SK-N-SH (cell line): Measurements from ENCODE around the gene SPATA24.

ENCODE experiments used
- EP300 ChIP-seq, 2 experiments: IDR thresholded peaks; 2 replicates each; pipeline versions ENCODE4 v1.4.0 to v1.6.1; 2012; ENCODE audit warnings: borderline replicate concordance in 1 of 2, low read depth in 1 of 2, low read length in 1 of 2
- EZH2phosphoT487 ChIP-seq: fragments of 200-600 bp; sonication (generic); IDR thresholded peaks from 2 replicates; pipeline ENCODE4 v1.6.1; 2017; ENCODE audit warnings: low read depth, mixed run types, mild to moderate bottlenecking, antibody characterized with exemption, moderate library complexity, borderline replicate concordance
- JUND ChIP-seq: IDR thresholded peaks from 2 replicates; pipeline ENCODE4 v1.4.0; 2012
- POLR2AphosphoS5 ChIP-seq: IDR thresholded peaks from 2 replicates; pipeline ENCODE4 v1.6.1; 2012; ENCODE audit warnings: low read depth, low read length
- RAD21 ChIP-seq: IDR thresholded peaks from 2 replicates; pipeline ENCODE4 v1.6.1; 2012; ENCODE audit warnings: mild to moderate bottlenecking, low read length
- RFX5 ChIP-seq: IDR thresholded peaks from 2 replicates; pipeline ENCODE4 v1.6.1; 2012; ENCODE audit warnings: mild to moderate bottlenecking, improper control_type of control experiment, low read length
- TAF1 ChIP-seq: IDR thresholded peaks from 2 replicates; pipeline ENCODE4 v1.6.1; 2012; ENCODE audit warnings: low read depth, mild to moderate bottlenecking, low read length, moderate library complexity, borderline replicate concordance
- TCF12 ChIP-seq: IDR thresholded peaks from 2 replicates; pipeline ENCODE4 v1.4.0; 2012
- TEAD4 ChIP-seq: IDR thresholded peaks from 2 replicates; pipeline ENCODE4 v1.4.0; 2012; ENCODE audit warnings: mild to moderate bottlenecking, borderline replicate concordance; ENCODE audit not compliant: insufficient read depth
- USF2 ChIP-seq: fragments of 150-350 bp; IDR thresholded peaks from 2 replicates; pipeline ENCODE4 v1.6.1; 2017; ENCODE audit warnings: antibody characterized with exemption, low read length, low read depth, borderline replicate concordance
- YY1 ChIP-seq: IDR thresholded peaks from 2 replicates; pipeline ENCODE4 v1.4.0; 2012; ENCODE audit warnings: low read depth, mild to moderate bottlenecking
- TF ChIP-seq, protein P1 (sequence below): fragments of 200-600 bp; sonication (generic); IDR thresholded peaks from 2 replicates; pipeline ENCODE4 v1.6.1; 2017; ENCODE audit warnings: antibody characterized with exemption, mild to moderate bottlenecking, moderate library complexity
- TF ChIP-seq, protein P2 (sequence below): IDR thresholded peaks from 2 replicates; pipeline ENCODE4 v1.6.1; 2012; ENCODE audit warnings: mild to moderate bottlenecking, low read depth, low read length, moderate library complexity
- TF ChIP-seq, protein P3 (sequence below): IDR thresholded peaks from 2 replicates; pipeline ENCODE4 v1.4.0; 2012; ENCODE audit warnings: low read depth

GRCh38 chr5:139363937-139364336 lies 40.0 kb downstream of the SPATA24 start:
- TF ChIP-seq, protein P1, sequence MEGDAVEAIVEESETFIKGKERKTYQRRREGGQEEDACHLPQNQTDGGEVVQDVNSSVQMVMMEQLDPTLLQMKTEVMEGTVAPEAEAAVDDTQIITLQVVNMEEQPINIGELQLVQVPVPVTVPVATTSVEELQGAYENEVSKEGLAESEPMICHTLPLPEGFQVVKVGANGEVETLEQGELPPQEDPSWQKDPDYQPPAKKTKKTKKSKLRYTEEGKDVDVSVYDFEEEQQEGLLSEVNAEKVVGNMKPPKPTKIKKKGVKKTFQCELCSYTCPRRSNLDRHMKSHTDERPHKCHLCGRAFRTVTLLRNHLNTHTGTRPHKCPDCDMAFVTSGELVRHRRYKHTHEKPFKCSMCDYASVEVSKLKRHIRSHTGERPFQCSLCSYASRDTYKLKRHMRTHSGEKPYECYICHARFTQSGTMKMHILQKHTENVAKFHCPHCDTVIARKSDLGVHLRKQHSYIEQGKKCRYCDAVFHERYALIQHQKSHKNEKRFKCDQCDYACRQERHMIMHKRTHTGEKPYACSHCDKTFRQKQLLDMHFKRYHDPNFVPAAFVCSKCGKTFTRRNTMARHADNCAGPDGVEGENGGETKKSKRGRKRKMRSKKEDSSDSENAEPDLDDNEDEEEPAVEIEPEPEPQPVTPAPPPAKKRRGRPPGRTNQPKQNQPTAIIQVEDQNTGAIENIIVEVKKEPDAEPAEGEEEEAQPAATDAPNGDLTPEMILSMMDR, result no peak
- TF ChIP-seq JUND (no peak), POLR2AphosphoS5 (no peak), YY1 (no peak), TEAD4 (no peak), TAF1 (no peak), EZH2phosphoT487 (no peak), RAD21 (no peak), USF2 (no peak), EP300 (IDR thresholded peaks at IDR 0.05; ENCODE audit: borderline replicate concordance in 1 of 2, low read depth in 1 of 2, low read length in 1 of 2) (no peak), TCF12 (no peak), RFX5 (no peak)
- TF ChIP-seq, protein P2, sequence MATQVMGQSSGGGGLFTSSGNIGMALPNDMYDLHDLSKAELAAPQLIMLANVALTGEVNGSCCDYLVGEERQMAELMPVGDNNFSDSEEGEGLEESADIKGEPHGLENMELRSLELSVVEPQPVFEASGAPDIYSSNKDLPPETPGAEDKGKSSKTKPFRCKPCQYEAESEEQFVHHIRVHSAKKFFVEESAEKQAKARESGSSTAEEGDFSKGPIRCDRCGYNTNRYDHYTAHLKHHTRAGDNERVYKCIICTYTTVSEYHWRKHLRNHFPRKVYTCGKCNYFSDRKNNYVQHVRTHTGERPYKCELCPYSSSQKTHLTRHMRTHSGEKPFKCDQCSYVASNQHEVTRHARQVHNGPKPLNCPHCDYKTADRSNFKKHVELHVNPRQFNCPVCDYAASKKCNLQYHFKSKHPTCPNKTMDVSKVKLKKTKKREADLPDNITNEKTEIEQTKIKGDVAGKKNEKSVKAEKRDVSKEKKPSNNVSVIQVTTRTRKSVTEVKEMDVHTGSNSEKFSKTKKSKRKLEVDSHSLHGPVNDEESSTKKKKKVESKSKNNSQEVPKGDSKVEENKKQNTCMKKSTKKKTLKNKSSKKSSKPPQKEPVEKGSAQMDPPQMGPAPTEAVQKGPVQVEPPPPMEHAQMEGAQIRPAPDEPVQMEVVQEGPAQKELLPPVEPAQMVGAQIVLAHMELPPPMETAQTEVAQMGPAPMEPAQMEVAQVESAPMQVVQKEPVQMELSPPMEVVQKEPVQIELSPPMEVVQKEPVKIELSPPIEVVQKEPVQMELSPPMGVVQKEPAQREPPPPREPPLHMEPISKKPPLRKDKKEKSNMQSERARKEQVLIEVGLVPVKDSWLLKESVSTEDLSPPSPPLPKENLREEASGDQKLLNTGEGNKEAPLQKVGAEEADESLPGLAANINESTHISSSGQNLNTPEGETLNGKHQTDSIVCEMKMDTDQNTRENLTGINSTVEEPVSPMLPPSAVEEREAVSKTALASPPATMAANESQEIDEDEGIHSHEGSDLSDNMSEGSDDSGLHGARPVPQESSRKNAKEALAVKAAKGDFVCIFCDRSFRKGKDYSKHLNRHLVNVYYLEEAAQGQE, result no peak
- TF ChIP-seq, protein P3, sequence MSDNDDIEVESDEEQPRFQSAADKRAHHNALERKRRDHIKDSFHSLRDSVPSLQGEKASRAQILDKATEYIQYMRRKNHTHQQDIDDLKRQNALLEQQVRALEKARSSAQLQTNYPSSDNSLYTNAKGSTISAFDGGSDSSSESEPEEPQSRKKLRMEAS, result no peak
